ENCODE results near the gene DOK1.

DOK1 gene

DNA sequence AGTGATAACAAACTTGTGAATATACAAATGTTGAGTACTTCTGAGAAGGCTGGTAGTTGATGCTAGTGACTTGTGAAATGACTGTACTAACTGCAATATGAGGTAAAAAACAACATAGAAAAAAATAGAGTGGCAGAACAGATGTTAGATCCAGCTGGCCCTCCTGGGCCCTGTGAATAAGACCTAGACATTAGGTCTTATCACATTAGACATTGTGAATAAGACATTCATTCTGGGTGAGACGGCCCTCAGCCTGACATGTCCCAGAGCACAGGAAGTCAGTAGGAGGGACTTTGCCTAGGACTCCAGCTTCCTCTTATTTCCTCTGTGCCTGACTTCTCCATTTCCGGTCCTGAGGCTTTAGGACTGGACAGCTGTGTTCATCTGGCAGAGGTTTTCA lies 22.9 kb downstream of the DOK1 start:
- FAIRE-seq (no peak), DNase-seq (ENCODE audit: insufficient read length, low spot score) (no peak)
- TF ChIP-seq POLR2A (IDR thresholded peaks at IDR 0.05; ENCODE audit: low read depth, low read length) = no peak

DNA sequence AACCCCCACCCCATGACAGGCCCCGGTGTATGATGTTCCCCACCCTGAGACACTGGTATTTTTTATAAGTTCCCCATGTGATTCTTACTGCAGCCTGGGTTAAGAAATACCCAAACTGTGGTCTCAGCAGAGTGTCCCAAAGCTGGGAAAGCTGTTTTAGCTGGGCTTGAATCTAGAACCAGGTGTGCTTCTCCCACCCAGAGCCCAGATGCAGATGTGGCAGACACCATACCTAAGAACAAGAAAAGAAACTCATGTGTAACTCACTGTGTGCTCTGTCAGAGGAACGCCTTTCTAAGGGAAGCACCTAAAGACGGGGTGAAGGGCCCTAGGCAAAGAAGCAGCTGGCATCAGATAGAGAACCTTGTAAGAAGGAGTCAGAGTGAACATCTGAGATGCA lies 23.9 kb downstream of the DOK1 start:
- no peak for FAIRE-seq
- no peak for TF ChIP-seq POLR2A (IDR thresholded peaks at IDR 0.05; ENCODE audit: low read depth, low read length)
- DNase-seq (ENCODE audit: insufficient read length, low spot score) = no peak

DNA sequence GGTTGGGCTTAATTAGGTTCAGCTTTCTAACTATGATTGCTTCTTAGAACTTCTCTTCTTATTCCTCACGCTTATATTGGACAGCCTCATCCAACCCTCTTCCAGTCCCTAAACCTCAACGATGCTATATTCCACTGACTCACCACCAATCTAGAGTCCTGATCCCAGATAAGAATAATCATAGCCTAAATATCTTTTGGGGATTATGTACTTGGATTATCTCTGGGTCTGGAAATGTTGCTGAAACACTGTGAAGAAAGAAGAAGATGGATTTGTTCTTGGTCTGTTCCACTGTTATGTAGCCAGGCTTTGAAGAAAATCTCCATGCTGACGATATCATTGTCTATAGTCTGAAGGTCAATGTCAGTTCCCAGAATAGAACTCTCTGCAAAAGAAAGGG lies 26.9 kb downstream of the DOK1 start:
- DNase-seq (ENCODE audit: insufficient read length, low spot score) = no peak
- TF ChIP-seq POLR2A (IDR thresholded peaks at IDR 0.05; ENCODE audit: low read depth, low read length) = no peak
- FAIRE-seq = no peak

DNA sequence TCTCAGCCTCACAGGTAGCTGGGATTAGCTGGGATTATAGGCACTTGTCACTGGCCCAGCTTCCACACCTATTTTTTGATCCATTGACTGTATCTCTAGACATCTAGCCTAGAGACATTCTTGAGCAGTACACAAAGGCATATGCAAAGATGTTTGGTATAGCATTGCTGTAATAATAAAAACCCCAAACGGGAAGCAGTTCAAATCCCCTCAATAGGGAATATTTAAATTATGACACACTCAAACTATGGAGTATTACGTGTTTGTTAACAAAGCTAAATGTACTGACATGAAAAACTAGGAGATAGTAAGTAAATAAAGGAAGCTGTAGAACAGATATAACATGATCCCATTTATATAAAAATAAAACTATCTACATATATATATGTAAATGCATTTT lies 27.7 kb downstream of the DOK1 start:
- no peak for FAIRE-seq
- no peak for DNase-seq (ENCODE audit: insufficient read length, low spot score)
- TF ChIP-seq POLR2A (IDR thresholded peaks at IDR 0.05; ENCODE audit: low read depth, low read length) = no peak

DNA sequence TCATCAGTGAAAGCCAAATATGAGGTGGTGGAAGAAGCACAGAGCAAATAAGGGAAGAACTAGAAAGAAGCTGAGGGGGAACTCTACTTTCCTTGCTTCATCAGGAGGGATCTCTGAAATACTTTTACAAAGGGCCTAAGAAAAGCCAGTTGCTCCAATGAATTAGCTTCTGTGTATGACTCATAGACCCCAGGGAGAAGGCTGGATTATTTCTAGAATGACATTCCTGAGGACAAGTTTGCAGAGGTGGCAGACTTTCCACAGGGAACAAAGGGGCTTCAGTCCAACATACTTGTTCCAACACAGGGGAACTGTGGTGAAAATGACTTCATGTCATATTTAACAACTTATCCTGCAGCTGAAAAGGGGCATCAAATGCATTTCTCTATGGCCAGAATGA lies 29.0 kb downstream of the DOK1 start:
- no peak for TF ChIP-seq POLR2A (IDR thresholded peaks at IDR 0.05; ENCODE audit: low read depth, low read length)
- FAIRE-seq (peak; percentile 84), DNase-seq (ENCODE audit: insufficient read length, low spot score) (no peak)

DNA sequence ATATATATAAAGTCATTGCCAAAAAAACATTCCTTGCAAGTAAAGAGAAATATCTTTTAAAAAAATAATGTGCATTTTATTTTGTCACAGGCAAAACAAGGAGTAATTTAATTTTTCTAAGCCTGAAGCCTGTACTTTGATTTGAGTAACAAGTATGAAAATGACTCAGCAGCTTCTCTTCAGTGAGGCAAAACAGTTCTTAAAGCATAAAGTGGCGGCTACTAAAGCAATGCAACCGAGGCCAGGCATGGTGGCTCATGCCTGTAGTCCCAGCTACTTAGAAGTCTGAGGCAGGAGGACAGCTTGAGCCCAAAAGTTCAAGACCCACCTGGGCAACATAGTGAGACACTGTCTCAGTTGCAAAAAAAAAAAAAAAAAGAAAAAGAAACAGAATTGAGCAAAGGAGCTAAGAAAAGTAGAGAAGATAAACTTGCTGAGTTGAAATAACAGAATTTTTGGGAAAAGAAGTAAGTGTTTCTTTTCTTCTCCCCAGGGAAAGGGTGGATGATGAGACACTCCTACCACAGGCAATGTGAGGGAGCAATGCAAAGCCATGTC lies 29.6 kb downstream of the DOK1 start:
- DNase-seq (ENCODE audit: insufficient read length, low spot score) = no peak
- TF ChIP-seq POLR2A (IDR thresholded peaks at IDR 0.05; ENCODE audit: low read depth, low read length) = no peak
- FAIRE-seq = no peak

DNA sequence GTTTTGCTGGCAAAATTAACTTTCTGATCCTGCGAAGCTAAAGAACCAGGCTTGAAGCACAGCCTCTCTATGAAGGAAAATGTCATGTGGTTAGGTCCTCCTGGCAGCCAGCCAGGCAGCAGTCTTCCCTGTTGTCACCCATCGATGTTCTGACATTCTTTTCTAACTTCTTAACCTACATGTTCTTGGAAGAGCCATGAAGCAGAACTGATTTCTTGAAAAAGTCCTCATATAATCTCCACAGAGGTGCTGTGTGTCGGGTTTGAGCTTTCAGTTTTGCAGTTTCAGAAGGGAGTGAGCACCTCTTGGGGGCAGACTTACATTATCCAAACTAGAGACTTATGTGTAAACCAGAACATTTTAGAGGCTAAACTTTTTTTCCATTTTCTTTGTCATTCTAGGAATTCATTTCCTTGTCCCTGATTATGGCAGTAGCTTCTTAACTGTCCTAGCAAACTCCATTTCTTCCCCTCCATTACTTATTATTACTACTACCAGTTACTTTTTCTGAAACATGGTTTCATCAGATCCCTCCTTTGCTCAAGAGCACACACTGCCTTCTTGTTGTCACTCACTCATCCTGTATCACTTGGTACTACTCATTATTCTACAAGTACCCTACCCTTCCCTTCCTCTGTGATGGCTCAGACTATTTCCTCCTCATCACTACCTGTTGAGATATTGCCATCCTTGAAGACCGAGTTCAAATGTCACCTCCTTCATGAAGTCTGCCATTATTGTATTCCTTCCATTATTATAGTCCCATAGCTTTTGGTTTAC lies 31.1 kb downstream of the DOK1 start:
- FAIRE-seq = no peak
- DNase-seq (ENCODE audit: insufficient read length, low spot score) = no peak
- TF ChIP-seq POLR2A (IDR thresholded peaks at IDR 0.05; ENCODE audit: low read depth, low read length) = no peak

DNA sequence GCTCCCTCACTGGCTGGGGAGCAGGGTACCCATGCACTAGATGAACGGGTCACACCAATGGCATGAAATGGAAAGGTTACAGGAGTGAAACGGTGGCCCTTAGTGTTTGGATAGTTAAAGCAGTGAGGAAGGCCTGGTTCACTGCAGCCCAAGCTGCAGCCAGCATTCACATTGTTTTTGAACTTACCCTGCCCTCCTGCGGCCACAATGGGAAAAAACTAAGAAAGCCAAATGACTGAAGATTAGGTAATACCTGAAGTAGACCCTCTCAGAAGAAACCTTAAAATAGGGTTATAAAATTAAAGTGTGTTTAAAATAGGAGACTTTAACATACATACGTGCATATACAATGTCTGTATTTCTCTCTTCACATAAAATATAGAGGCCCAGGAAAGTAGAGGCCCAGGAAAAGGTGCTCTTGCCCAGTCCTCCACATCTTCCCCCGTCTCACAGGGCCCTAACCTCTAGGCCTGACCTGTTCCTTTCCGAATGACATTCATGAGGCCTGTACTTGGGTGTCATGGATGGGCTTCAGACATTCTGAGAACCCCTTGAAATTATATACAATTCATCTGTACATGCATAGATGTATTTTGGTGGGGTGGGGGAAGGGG lies 33.3 kb downstream of the DOK1 start:
- DNase-seq (ENCODE audit: insufficient read length, low spot score) (no peak), FAIRE-seq (peak; percentile 87)

DNA sequence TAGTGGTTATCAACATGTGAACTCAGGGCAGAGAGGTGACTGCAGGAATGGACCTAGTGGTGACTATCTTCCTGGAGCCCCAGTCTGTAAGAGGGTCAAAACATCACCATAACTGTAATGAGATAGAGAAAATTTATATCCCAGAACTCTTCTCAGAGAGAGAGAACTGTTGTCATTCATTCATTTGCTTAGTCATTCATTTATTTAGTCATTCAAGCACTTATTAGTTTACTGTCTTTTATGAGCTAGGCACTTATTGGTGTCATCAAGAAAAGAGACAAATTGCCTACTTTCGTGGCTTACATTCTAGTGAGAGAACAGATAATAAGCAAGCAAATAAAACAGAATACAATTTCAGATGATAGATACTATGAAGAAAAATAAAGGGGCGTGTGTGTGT lies 34.1 kb downstream of the DOK1 start:
- FAIRE-seq (no peak), DNase-seq (ENCODE audit: insufficient read length, low spot score) (no peak)
- TF ChIP-seq POLR2A (IDR thresholded peaks at IDR 0.05; ENCODE audit: low read depth, low read length) = no peak

More for the DNA sequence above, 33.3 kb downstream of the DOK1 start:
- no peak for TF ChIP-seq POLR2A (IDR thresholded peaks at IDR 0.05; ENCODE audit: low read depth, low read length)

DNA sequence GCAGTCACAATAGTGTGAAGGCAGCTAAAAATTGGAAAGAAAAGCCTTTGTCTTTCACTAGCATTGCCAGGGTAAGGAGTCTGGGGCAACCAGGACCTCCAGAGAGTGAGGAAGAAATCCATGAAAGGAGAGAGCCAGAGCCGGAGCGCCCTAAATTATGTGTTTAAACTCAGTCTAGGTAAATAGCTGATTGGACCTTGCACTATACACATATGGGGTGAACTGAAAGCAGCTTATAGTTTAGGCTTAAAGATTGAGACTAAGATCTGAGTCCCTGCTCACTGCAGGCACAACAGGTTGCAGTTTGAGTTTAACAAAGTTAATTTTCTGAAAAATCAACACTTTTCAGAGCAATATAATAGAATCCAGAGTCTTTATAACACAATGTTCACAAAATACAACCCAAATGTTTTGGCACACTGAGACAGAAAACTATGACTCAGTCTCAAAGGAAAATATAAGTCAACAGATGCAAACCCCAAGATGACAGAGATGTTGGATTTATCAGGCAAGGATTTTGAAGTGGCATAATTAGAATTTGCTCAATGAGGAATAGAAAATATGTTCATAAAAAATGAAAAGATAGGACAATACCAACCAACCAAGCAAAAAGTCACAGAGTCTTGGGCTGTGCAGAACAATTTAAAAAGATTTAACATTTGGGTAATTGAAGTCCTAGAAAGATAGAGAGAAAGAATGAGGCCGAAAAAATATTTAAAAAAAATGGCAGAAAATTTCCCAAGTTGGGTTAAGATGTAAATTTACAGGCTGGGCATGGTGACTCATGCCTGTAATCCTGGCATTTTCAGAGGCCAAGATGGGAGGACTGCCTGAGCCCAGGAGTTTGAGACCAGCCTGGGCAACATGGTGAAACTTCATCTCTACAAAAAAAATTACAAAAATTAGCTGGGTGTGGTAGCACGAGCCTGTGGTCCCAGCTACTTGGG lies 39.6 kb downstream of the DOK1 start:
- DNase-seq (ENCODE audit: insufficient read length, low spot score) = no peak
- FAIRE-seq = peak; percentile 61
- no peak for TF ChIP-seq POLR2A (IDR thresholded peaks at IDR 0.05; ENCODE audit: low read depth, low read length)

DNA sequence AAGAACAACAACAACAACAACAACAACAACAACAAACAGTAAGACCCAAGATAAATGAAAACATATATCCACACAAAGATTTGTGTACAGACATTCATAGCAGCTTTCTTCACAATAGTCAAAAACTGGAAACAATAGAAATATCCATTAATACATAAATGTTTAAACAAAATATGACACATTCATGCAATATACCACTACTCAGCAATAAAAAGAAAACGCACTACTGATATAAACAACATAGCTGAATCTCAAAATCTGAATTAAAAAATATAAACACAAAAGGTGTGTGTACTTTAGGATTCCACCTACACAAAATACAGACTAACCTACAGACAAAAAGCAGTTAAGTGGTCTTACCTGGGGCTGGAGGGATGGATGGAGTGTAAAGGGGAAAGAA lies 42.1 kb downstream of the DOK1 start:
- no peak for TF ChIP-seq POLR2A (IDR thresholded peaks at IDR 0.05; ENCODE audit: low read depth, low read length)
- DNase-seq (ENCODE audit: insufficient read length, low spot score) (no peak), FAIRE-seq (no peak)

DNA sequence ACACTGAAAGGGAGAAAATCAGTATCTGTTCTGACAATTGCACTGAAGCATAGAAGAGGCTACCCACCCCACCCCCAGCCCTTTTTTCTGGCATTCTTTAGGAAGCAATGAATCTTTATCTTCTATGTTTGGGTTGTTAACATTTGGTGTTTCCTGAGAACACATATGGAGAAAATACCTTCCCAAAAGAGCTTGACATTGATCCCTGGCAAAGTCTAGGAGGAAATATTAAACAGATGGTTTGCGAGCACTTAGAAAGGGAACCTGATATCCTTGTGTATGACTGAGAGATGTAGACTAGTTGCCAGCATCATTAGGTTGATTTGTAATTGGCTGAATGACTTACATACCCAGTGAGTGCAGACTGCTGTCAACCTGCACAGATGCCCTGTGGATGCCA lies 42.9 kb downstream of the DOK1 start:
- no peak for DNase-seq (ENCODE audit: insufficient read length, low spot score)
- FAIRE-seq = peak; percentile 67
- no peak for TF ChIP-seq POLR2A (IDR thresholded peaks at IDR 0.05; ENCODE audit: low read depth, low read length)

DNA sequence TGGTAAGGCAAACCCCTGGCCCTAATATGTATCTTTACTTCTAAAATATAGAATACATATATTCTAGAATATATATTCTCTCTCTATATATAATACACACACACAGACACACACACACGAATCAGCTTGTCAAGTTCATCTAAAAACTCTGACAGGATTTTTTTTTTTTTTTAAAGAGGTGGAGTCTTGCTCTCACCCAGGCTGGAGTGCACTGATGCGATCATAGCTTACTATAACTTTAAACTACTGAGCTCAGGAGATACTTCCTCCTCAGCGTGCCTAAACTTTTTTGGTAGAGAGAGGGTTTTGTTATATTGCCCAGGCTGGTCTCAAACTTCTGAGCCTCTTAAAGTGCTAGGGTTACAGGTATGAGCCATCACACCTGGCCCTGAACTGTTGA lies 45.2 kb downstream of the DOK1 start:
- TF ChIP-seq POLR2A (IDR thresholded peaks at IDR 0.05; ENCODE audit: low read depth, low read length) = no peak
- DNase-seq (ENCODE audit: insufficient read length, low spot score) = no peak
- FAIRE-seq = no peak

Data from H54 (cell line).